ENCODE measurements around the gene CCDC6. TPM values are rescaled to one million over a fixed set of nuclear protein-coding genes. Genes with fewer than 3 reads are reported as not detected.
A peak's percentile ranks its signal among the peaks of the same experiment; 100 is the strongest.

Gene CCDC6
- polyA plus RNA-seq, 2 of the 4 experiments (the other 2 are of a cell fraction): 21.4 to 43.5 TPM

DNA sequence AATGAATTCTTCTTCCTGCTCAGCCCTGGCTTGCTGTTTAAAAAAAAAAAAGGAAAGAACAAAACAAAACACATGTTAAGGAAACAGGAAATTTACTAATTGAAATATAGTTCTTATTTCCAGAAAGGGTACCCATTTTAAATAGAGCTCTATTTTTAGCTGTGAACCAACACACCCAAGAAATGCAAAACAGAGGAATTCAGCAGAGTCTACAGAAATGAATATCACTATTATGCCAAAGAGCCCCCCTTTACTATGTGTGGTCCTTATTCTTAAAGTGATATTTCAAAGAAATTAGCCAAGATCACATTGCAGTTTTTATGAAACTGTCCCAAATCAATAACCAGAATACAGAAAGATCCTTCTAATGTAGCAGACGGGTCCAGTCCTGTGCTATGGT lies 53.7 kb downstream of the CCDC6 start:
- no peak overlapping the region for H3K27ac ChIP-seq
- POLR2A ChIA-PET: no interaction called here
- FAIRE-seq: no peak
- no peaks in the 10 kb centered on the region for H3K4me1 ChIP-seq
- 100% methylated on average over 1 of the region's 1 CpG for WGBS (ENCODE audit: missing lambda C conversion rate)
- no peak overlapping the region for H3K4me3 ChIP-seq
- no peak for DNase-seq (ENCODE audit: low read depth in 1 of 2, low spot score in 1 of 2)
- no peak for ATAC-seq
- CTCF ChIA-PET: interaction anchor here (1.3 kb wide), 1 partner anchor 22 kb away, joined by 4 read pairs; no protein-coding TSS in a partner anchor
- no peaks in the 10 kb centered on the region for H3K9me3 ChIP-seq
- no peak for TF ChIP-seq MAZ (IDR thresholded peaks at IDR 0.05; ENCODE audit: borderline replicate concordance, low read depth, low read length)
- no peak for TF ChIP-seq HOXB13 (CRISPR knock-in tag; IDR thresholded peaks at IDR 0.05; ENCODE audit: low read depth)
- H3K4me2 ChIP-seq: no peak overlapping the region

DNA sequence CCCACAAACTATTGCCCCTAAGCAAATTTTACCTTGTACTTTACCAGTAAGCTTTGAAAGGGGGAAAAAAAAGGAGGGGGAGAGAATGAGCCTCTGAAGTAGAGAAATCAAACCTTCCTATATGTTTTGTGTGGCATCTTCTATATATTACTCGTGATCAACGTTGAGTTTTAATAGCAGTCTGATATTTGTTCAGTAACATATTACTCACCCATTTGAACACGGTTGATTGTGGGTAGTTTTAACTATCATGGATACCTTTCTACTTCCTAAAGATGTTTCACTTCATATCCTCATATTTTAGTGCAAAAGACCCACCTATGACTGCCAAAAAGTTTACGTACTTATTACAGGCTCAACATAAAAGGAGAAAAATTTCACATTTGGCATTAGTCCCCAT lies 54.5 kb downstream of the CCDC6 start:
- TF ChIP-seq RCOR1 (IDR thresholded peaks at IDR 0.05; ENCODE audit: low read depth, low read length): no peak
- no peak for TF ChIP-seq FOXS1 (CRISPR knock-in tag; IDR thresholded peaks at IDR 0.05)
- no peak for TF ChIP-seq HOXB13 (CRISPR knock-in tag; IDR thresholded peaks at IDR 0.05; ENCODE audit: low read depth)
- TF ChIP-seq, protein P1, sequence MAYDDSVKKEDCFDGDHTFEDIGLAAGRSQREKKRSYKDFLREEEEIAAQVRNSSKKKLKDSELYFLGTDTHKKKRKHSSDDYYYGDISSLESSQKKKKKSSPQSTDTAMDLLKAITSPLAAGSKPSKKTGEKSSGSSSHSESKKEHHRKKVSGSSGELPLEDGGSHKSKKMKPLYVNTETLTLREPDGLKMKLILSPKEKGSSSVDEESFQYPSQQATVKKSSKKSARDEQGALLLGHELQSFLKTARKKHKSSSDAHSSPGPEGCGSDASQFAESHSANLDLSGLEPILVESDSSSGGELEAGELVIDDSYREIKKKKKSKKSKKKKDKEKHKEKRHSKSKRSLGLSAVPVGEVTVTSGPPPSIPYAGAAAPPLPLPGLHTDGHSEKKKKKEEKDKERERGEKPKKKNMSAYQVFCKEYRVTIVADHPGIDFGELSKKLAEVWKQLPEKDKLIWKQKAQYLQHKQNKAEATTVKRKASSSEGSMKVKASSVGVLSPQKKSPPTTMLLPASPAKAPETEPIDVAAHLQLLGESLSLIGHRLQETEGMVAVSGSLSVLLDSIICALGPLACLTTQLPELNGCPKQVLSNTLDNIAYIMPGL (CRISPR knock-in tag; IDR thresholded peaks at IDR 0.05; ENCODE audit: borderline replicate concordance): no peak
- TF ChIP-seq RNF2 (IDR thresholded peaks at IDR 0.05; ENCODE audit: borderline replicate concordance, low read depth): no peak
- TF ChIP-seq HOXA7 (CRISPR knock-in tag; IDR thresholded peaks at IDR 0.05): no peak
- TF ChIP-seq NFE2L2 (conservative IDR thresholded peaks at IDR 0.05; ENCODE audit: low read length): no peak
- no peak for TF ChIP-seq MYC (IDR thresholded peaks at IDR 0.05; ENCODE audit: borderline replicate concordance, low read length)
- no peak for TF ChIP-seq HDAC2 (IDR thresholded peaks at IDR 0.05)
- no peak for TF ChIP-seq CEBPB (IDR thresholded peaks at IDR 0.05)
- TF ChIP-seq RFX5 (IDR thresholded peaks at IDR 0.05): no peak
- no peak for TF ChIP-seq POLR2A (IDR thresholded peaks at IDR 0.05; ENCODE audit: low read length)
- TF ChIP-seq JUNB (IDR thresholded peaks at IDR 0.05): no peak
- TF ChIP-seq, protein P2, sequence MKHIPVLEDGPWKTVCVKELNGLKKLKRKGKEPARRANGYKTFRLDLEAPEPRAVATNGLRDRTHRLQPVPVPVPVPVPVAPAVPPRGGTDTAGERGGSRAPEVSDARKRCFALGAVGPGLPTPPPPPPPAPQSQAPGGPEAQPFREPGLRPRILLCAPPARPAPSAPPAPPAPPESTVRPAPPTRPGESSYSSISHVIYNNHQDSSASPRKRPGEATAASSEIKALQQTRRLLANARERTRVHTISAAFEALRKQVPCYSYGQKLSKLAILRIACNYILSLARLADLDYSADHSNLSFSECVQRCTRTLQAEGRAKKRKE (CRISPR knock-in tag; IDR thresholded peaks at IDR 0.05; ENCODE audit: low read depth): no peak
- TF ChIP-seq POLR2AphosphoS2 (conservative IDR thresholded peaks at IDR 0.05; ENCODE audit: low read length): no peak
- TF ChIP-seq ZC3H11A (IDR thresholded peaks at IDR 0.05): no peak
- H3K4me1 ChIP-seq: no peaks in the 10 kb centered on the region
- ChIA-PET CTCF (interaction anchor here (1.3 kb wide), 1 partner anchor 21 kb away, joined by 4 read pairs; no protein-coding TSS in a partner anchor), POLR2A (no interaction called here)
- no peaks in the 10 kb centered on the region for H3K9me3 ChIP-seq
- no peak for ATAC-seq
- no peak overlapping the region for H3K4me2 ChIP-seq
- H3K4me3 ChIP-seq: no peak overlapping the region
- no peak overlapping the region for H3K27ac ChIP-seq
- no peak for DNase-seq (ENCODE audit: low read depth in 1 of 2, low spot score in 1 of 2)
- 84% methylated on average over 4 of the region's 4 CpGs for WGBS (ENCODE audit: missing lambda C conversion rate)
- peak; percentile 56 for FAIRE-seq

DNA sequence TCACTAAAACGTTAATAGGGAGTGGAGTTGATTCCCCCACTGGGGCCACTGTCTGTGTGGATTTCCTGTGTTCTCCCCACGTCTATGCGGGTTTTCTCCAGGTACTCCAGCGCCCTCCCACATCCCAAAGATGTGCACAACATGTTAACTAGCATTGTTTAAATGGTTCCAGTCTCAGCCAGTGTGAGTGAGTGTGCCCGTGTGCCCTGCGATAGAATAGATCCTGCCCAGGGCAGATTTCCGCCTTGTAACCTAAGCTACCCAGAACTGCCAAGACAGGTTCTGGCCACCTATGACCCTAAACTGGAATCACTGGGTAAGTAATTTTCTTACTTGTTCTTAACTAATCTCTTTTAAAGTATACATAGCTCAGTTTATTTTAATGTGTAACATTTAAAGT lies 58.5 kb downstream of the CCDC6 start:
- Histone ChIP-seq H3K4me2 (no peak overlapping the region), H3K4me1 (no peaks in the 10 kb centered on the region), H3K4me3 (no peak overlapping the region), H3K9me3 (no peaks in the 10 kb centered on the region), H3K27ac (no peak overlapping the region)
- FAIRE-seq (no peak), ATAC-seq (no peak), DNase-seq (ENCODE audit: low read depth in 1 of 2, low spot score in 1 of 2) (no peak)
- no peak for TF ChIP-seq CBX2 (IDR thresholded peaks at IDR 0.05; ENCODE audit: borderline replicate concordance, low read depth)
- WGBS (ENCODE audit: missing lambda C conversion rate): 89% methylated on average over 7 of the region's 7 CpGs
- ChIA-PET POLR2A (no interaction called here), CTCF (interaction anchor here (0.6 to 0.9 kb wide), 3 partner anchors 9 to 27 kb away, joined by 3 read pairs; no protein-coding TSS in a partner anchor)

DNA sequence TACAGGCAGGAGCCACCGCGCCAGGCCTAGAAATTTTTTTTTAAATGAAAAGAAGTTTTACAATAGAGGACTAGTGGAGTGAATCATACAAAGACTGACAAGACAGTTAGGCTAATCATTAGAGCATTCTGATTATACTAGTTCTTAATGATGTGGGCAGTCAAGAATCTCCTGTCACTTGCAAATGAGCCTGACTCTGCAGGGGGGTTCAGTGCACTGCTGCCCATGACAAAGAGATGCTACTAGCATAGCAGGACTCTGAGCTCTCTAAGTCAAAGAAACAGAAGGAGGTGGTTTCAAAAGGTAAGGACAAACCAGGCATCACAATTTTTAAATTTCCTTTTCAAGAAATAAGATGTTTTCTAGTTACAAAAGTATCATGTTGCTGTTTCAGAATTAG lies 59.0 kb downstream of the CCDC6 start:
- no peaks in the 10 kb centered on the region for H3K4me1 ChIP-seq
- WGBS (ENCODE audit: missing lambda C conversion rate): 100% methylated on average over 2 of the region's 2 CpGs
- no peak overlapping the region for H3K27ac ChIP-seq
- no peak for ATAC-seq
- no peaks in the 10 kb centered on the region for H3K9me3 ChIP-seq
- DNase-seq (ENCODE audit: low read depth in 1 of 2, low spot score in 1 of 2): no peak
- H3K4me3 ChIP-seq: no peak overlapping the region
- ChIA-PET CTCF (interaction anchor here (0.7 to 1.9 kb wide), 2 partner anchors 8 kb away, joined by 3 to 6 read pairs; no protein-coding TSS in a partner anchor), POLR2A (no interaction called here)
- FAIRE-seq: no peak
- no peak overlapping the region for H3K4me2 ChIP-seq
- TF ChIP-seq, protein P3, sequence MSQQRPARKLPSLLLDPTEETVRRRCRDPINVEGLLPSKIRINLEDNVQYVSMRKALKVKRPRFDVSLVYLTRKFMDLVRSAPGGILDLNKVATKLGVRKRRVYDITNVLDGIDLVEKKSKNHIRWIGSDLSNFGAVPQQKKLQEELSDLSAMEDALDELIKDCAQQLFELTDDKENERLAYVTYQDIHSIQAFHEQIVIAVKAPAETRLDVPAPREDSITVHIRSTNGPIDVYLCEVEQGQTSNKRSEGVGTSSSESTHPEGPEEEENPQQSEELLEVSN (IDR thresholded peaks at IDR 0.05; ENCODE audit: borderline replicate concordance, low read depth): no peak
- no peak for TF ChIP-seq CBX2 (IDR thresholded peaks at IDR 0.05; ENCODE audit: borderline replicate concordance, low read depth)
- TF ChIP-seq, protein P4, sequence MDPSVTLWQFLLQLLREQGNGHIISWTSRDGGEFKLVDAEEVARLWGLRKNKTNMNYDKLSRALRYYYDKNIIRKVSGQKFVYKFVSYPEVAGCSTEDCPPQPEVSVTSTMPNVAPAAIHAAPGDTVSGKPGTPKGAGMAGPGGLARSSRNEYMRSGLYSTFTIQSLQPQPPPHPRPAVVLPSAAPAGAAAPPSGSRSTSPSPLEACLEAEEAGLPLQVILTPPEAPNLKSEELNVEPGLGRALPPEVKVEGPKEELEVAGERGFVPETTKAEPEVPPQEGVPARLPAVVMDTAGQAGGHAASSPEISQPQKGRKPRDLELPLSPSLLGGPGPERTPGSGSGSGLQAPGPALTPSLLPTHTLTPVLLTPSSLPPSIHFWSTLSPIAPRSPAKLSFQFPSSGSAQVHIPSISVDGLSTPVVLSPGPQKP (IDR thresholded peaks at IDR 0.05; ENCODE audit: low read depth, low read length): no peak
- TF ChIP-seq, protein P5, sequence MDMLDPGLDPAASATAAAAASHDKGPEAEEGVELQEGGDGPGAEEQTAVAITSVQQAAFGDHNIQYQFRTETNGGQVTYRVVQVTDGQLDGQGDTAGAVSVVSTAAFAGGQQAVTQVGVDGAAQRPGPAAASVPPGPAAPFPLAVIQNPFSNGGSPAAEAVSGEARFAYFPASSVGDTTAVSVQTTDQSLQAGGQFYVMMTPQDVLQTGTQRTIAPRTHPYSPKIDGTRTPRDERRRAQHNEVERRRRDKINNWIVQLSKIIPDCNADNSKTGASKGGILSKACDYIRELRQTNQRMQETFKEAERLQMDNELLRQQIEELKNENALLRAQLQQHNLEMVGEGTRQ (IDR thresholded peaks at IDR 0.05): no peak
- TF ChIP-seq CHD4 (IDR thresholded peaks at IDR 0.05; ENCODE audit: borderline replicate concordance): no peak
- TF ChIP-seq ESRRA (IDR thresholded peaks at IDR 0.05; ENCODE audit: borderline replicate concordance, low read length): no peak
- no peak for TF ChIP-seq EHMT2 (IDR thresholded peaks at IDR 0.05; ENCODE audit: low read depth)
- no peak for TF ChIP-seq MAFK (IDR thresholded peaks at IDR 0.05; ENCODE audit: partially characterized antibody)
- TF ChIP-seq EP300 (IDR thresholded peaks at IDR 0.05): no peak

All from A549 (cell line).